ENCODE measurements around the gene ZNF500.

ZNF500 gene

GRCh38 chr16:4766875-4767628 lies at the start of gene ZNF500:
Gene ZNF500 (minus strand): TSS chr16:4767162. CDS start chr16:4765978, 1,184 bp downstream.
- peak; percentile 97 for DNase-seq

GRCh38 chr16:4814542-4815173 lies 47.7 kb upstream of the ZNF500 start:
- DNase-seq, result no peak

DNA sequence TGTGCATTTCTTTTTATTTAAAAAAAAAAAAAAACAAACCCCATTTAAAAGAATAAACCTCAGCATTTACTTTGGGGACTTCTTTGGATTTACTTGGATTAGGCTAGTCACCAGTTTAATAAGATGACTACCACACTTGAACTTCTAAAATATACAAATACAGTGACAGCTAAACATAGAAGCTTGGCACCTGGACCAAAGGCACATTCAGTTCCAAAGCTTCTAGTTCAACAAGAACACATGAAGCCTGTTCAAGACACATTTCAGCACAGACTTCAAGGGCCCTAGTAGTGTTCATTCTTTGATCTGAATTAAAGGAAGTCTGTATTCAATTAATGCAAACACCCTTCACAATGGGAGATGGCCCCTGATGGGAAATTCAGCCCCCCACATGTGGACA lies 47.1 kb upstream of the ZNF500 start:
- no peak for DNase-seq

- no peak for DNase-seq
Observed at GRCh38 chr16:4813251-4814003, 46.5 kb upstream of the ZNF500 start.

DNA sequence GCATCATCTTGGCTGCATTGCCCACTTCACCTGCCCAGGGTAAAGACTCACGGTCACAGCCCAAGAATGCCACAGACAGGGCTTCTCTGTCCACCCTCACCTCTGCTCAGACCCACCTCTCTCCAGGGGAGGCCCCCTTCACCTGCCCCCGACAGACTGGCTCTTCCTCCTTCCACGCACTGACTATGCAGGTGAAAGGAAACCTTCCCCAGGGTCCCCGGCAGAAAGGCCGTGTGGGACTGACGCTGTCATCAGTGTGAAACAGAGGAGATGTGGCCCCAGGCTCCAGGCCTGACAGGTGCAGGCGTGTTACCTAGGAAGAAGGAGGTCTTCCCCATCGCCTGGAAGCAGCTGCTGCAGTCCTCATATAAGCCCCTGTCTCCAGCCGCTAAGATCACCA lies 44.8 kb upstream of the ZNF500 start:
- DNase-seq, result no peak

DNA sequence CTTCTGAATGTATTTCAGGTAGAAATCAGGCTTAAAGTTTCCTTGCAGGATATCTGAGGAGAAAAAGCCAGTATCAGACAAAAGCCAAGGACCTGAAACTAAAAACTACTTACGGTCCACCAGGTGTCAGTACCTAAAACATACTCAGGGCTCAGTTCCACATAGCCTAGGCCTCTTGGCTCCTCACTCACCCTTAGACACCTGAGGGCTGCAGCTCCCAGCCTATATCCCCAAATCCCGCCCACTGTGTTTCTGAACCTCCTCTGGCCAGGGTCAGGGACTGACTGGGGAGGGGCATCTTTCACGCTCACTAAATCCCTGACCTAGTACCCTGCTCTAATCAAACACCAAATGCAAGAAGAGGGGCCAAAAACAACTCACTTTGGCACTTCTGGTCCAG lies 44.3 kb upstream of the ZNF500 start:
- DNase-seq, result no peak

- DNase-seq, result no peak
Observed at GRCh38 chr16:4806280-4806679, 39.3 kb upstream of the ZNF500 start.

GRCh38 chr16:4805231-4805630 lies 38.3 kb upstream of the ZNF500 start:
- no peak for DNase-seq

GRCh38 chr16:4803898-4804762 lies 37.2 kb upstream of the ZNF500 start:
- DNase-seq, result no peak

- DNase-seq, result no peak
Observed at GRCh38 chr16:4803401-4803844, 36.5 kb upstream of the ZNF500 start.

GRCh38 chr16:4802659-4803287 lies 35.8 kb upstream of the ZNF500 start:
- DNase-seq, result peak; percentile 84

- DNase-seq, result no peak
Observed at GRCh38 chr16:4801962-4802658, 35.1 kb upstream of the ZNF500 start, which contains the start of gene ROGDI. Gene ROGDI (minus strand): TSS chr16:4802633. CDS start chr16:4802571, 62 bp downstream.

DNA sequence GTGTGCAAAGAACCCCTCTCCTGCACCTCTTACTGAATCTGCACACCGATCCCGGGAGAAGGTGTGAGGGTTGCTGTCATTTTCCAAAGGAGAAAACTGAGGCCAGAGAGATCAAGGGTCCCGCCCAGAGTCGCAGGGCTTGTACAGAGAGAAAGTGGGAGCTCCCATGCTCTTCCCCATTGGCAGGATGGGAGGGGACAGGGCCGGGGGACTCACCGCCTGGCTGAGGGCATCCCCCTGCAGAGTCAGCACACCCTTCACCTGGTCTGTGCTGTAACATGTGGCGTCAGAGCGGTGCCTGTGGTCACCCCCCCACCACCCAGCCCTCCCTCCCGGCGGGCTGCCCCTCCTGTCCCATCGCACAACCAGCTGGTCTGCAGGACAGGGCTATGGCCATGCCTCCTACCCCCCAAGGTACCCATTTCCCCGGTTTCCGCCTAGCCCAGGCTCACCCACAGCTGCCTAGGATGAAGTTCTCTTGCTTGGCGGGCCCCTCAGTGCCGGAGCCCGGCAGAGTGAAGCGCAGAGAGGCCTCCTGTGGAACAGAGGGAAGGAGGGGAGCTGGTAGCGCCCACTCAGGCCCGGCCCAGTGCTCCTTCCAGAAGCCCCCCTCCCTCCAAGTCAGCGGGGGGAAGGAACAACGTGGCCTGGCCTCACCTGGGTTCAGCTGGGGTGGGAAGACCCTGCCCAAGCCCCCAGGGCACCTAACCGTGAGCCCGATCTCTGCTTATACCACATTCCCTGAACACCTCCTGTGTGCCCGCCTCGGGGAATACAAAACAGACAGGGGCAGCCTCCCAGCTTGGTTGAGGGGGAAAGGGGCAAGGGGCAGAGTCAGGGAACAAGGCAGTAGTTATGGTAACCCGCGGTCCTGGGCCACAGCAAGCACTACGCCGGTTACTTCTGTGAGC lies 34.3 kb upstream of the ZNF500 start:
- no peak for DNase-seq

GRCh38 chr16:4800290-4801041 lies 33.5 kb upstream of the ZNF500 start:
- DNase-seq, result no peak

GRCh38 chr16:4799171-4799855 lies 32.4 kb upstream of the ZNF500 start:
- DNase-seq, result no peak

DNA sequence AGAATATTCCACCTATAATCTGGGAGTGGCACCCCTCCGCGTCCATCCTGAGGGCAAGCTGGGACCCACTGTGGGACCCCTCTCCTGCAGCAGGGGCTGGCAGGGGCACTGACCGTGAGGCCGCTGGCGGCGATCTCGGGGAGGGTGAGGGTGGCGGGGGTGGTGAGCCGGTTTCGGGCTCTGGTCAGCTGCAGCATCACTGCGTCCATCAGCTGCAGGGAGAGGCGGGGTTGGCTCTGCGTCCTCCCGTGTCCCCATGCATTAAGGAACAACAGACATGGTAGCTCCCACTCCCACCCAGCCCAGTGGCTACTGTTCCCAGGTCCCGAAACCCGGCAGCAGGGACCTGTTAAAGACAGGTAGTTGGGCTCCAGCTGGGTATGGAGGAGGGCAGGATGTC lies 31.5 kb upstream of the ZNF500 start:
- no peak for DNase-seq

DNA sequence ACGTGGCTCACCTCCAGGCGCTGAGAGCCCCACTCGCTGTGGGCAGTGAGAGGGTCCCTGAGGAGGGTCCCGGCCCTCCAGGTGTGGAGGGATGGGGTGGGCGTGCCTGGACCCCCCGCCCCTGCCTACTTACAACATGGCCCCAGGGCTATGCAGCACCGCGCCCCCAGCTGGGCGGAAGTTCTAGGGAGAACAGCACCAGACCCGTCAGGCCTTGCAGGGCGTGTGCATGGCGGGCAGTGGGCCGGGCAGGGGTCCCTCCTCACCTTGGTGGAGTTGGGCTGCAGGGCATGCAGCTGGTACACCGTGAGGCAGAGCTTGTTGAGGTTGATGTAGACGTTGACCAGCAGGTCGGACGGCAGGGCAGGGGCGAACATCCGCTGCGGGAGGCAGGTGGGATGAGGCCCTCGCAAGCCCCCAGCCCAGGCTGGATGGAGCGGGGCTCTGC lies 30.9 kb upstream of the ZNF500 start:
- no peak for DNase-seq

DNA sequence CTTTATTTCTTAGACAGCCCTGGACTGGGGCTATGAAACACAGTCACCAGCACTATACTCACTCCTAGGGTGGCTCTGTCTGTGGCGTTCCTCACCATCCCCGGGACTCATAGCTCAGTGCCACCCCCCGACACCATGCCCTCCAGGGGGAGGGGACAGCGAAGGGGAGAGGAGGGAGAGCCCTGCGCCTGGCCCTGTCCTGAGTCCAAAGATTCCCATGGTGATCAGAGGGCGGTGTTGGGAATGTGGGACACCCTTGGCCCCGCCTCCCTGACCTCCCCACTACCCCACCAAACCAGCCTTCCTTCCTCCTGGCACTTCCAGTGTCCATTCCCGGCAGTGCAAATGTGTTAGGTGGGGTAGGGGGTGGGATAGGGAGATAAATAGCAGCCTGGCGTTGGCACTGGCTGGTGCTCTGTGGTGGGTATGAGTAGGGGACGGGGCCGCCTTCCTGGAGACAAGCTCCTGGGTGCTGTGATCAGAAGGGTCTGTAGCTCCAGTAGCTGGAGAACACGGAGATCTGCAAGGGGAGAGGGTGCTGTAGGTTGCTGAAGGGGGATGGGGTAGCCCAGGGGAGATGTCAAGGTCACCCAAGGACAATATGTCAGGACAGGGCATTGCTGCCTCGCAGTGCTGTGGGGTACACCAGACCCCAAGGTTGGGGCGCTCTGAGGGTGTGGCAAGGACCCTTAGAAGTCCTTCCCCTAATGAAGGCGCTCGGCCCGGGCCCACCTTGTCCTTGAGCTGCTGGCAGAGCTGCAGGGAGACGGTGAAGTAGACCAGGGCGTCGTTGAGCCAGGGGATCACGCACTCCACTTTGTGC lies 30.2 kb upstream of the ZNF500 start:
- DNase-seq, result no peak
